GM10266 (cell line): ENCODE data around the gene CCR5.

Experiments
- DNase-seq: peaks from one replicate; pipeline ENCODE4 v3.0.0; 2012; ENCODE audit errors: extremely low spot score
- CTCF ChIP-seq: IDR thresholded peaks from 2 replicates; pipeline ENCODE4 v1.5.1; 2012; ENCODE audit warnings: mild to moderate bottlenecking, low read depth; ENCODE audit not compliant: control insufficient read depth, insufficient read depth; ENCODE audit errors: missing control alignments

Gene CCR5

GRCh38 chr3:46405301-46406019 lies 34.7 kb downstream of the CCR5 start:
- no peak for TF ChIP-seq CTCF
- no peak for DNase-seq

GRCh38 chr3:46406443-46406787 lies 35.7 kb downstream of the CCR5 start:
- no peak for TF ChIP-seq CTCF
- DNase-seq, result no peak

GRCh38 chr3:46406788-46407611 lies 36.3 kb downstream of the CCR5 start, which contains the start of the genes CCR5AS and CCRL2:
CCR5AS (minus strand) TSS chr3:46407066.
CCRL2 (plus strand) TSS chr3:46407259; CDS start chr3:46408080, 821 bp downstream.
- peak; percentile 56 for DNase-seq
- no peak for TF ChIP-seq CTCF

- DNase-seq, result no peak
- TF ChIP-seq CTCF, result no peak
Measured at GRCh38 chr3:46407970-46408369, 37.2 kb downstream of the CCR5 start.

GRCh38 chr3:46408853-46409252 lies 38.1 kb downstream of the CCR5 start:
- DNase-seq, result no peak
- TF ChIP-seq CTCF, result no peak

- TF ChIP-seq CTCF, result no peak
- DNase-seq, result no peak
Measured at GRCh38 chr3:46409739-46410489, 39.2 kb downstream of the CCR5 start.
